A549 treated with CpdA at 1 μM for 4 hours (cell line): ENCODE results near the gene AFF2. TPM values are rescaled to one million over a fixed set of nuclear protein-coding genes. Genes with fewer than 3 reads are reported as not detected.

Experiments used
- total RNA-seq: library from RNA; stranded (reverse); fragments of 200-300 nt; extraction: Qiagen RNA extraction; gene quantifications from 5 replicates; pipeline ENCODE4 v1.2.3, GENCODE V29; 2022; ENCODE audit warnings: low read depth

Gene AFF2
- total RNA-seq: not detected in 5 replicates

DNA sequence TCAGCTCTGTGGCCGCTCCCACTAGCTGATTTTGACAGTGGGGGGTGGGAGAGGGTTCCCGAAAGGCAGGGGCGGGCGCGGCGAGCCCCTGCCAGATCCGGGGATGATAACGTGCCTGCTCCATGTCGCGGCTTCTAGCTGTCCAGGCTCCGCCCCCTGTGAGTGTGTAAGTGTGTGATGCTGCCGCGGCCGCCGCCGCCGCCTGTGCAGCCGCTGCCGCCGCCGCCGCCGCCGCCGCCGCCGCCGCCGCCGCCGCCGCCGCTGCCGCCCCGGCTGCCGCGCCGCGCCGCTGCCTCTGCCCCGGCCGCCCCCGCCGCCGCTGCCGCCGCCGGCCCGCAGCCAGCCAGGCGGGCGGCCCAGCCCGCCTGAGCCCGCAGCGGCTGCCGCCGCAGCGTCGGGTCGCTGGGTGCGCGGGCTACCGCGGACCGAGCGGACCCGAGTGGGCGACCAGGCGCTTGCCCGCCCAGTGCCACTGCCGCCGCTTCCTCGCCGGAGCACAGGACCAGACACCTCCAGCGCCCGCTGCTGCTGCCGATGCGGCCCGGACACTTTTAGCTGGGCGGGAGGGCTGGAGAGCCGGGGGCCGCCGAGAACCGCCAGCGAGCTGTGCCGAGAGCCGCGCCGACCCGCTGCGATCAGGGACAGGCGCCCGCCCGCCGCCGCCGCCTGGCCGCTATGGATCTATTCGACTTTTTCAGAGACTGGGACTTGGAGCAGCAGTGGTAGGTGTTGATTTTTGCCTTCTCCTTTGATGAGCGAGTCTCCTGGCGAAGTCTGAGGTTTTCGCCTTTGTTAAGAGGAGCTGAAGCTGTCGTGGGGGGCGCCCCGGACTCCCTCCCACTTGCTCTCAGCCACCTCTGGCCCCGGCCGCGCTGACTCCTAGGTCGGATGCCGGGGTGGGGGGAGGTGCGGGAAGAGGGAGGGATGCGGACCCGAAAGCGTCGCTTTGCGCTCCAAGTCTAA lies at the start of gene AFF2:
TSS of gene AFF2 (plus strand) at position 195 of the 963 bp plus-strand sequence. CDS start at position 676, 481 bp downstream.

